CD4-positive, alpha-beta T cell treated with Interleukin-17A for 4 hours (primary cell): Measurements from ENCODE around the gene CHAF1B.

ENCODE experiments used
- DNase-seq: peaks from one replicate; pipeline ENCODE4 v3.0.0-alpha.2; 2020; ENCODE audit warnings: mixed read lengths

CHAF1B gene

DNA sequence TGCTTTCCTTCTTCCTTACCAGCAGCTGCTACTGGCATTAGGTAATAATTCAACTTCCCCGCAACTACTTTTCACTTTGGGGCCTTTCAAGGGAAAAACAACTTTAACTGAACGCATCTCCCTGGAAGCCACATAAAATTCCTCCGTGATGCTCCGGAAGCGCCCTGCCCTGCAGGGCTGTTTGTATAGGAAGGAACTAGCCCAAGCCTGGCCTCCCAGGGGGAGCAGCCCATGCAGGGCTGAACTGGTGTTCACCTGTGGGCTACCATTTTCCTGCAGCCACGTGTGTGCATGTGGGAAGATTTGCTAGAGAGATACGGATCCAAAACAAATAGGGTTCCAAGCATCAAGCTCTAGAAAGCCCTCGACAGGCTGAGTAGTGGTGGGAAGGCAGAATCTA lies 80.3 kb downstream of the CHAF1B start:
- DNase-seq = no peak

DNA sequence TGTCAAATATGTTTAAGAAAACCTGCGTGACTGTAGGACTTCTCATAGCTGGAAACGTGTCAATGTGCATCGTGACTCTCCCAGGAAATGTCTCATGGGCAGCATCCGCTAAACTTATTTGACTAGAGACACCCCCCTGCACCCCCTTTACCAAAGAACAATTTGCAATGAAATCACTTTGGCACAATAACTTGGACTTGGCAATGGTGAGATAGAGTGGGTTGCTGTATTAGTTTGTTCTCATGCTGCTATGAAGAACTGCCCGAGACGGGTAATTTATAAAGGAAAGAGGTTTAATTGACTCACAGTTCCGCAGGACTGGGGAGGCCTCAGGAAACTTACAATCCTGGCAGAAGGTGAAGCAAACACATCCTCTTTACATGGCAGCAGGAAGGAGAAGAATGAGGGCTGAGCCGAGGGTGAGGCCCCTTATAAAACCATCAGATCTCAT lies 80.9 kb downstream of the CHAF1B start:
- no peak for DNase-seq
